GM12892 (cell line): Measurements from ENCODE around the gene HOOK2.

Experiments used
- DNase-seq: peaks from one replicate; pipeline ENCODE4 v3.0.0; 2011; ENCODE audit not compliant: insufficient read length
- FAIRE-seq: peaks from 2 replicates; lab custom pipeline; 2011; peaks lifted over from hg19 to GRCh38; lab: Jason Lieb, UNC
- POLR2A ChIP-seq: IDR thresholded peaks from 2 replicates; pipeline ENCODE4 v1.6.1; 2011; ENCODE audit warnings: low read depth, low read length, control low read depth
- POLR2AphosphoS5 ChIP-seq: IDR thresholded peaks from 2 replicates; pipeline ENCODE4 v1.6.1; 2011; ENCODE audit warnings: low read depth, low read length, control low read depth
- TAF1 ChIP-seq: IDR thresholded peaks from 2 replicates; pipeline ENCODE4 v1.6.1; 2011; ENCODE audit warnings: low read depth, mild to moderate bottlenecking, control low read depth, low read length, borderline replicate concordance

The HOOK2 gene

GRCh38 chr19:12777217-12778016 lies 2.1 kb upstream of the HOOK2 start:
- peak; percentile 80 for DNase-seq

GRCh38 chr19:12773571-12773970 lies 1.8 kb downstream of the HOOK2 start:
- FAIRE-seq, result no peak
- no peak for DNase-seq
- TF ChIP-seq TAF1 (no peak), POLR2A (no peak), POLR2AphosphoS5 (no peak)

More at GRCh38 chr19:12777217-12778016, 2.1 kb upstream of the HOOK2 start:
- no peak for TF ChIP-seq POLR2AphosphoS5
- TF ChIP-seq TAF1, result no peak
- no peak for TF ChIP-seq POLR2A
- peak; percentile 69 for FAIRE-seq

GRCh38 chr19:12772323-12772722 lies 3.0 kb downstream of the HOOK2 start:
- TF ChIP-seq POLR2A, result no peak
- TF ChIP-seq TAF1, result no peak
- TF ChIP-seq POLR2AphosphoS5, result no peak
- DNase-seq (no peak), FAIRE-seq (no peak)

GRCh38 chr19:12770922-12771321 lies 4.4 kb downstream of the HOOK2 start:
- TF ChIP-seq TAF1 (no peak), POLR2AphosphoS5 (no peak), POLR2A (no peak)
- no peak for DNase-seq
- no peak for FAIRE-seq

GRCh38 chr19:12769689-12770088 lies 5.7 kb downstream of the HOOK2 start:
- TF ChIP-seq POLR2A (no peak), POLR2AphosphoS5 (no peak), TAF1 (no peak)
- no peak for FAIRE-seq

GRCh38 chr19:12767666-12768065 lies 7.7 kb downstream of the HOOK2 start:
- DNase-seq (no peak), FAIRE-seq (no peak)
- no peak for TF ChIP-seq TAF1
- TF ChIP-seq POLR2AphosphoS5, result no peak
- no peak for TF ChIP-seq POLR2A

More at GRCh38 chr19:12769689-12770088, 5.7 kb downstream of the HOOK2 start:
- no peak for DNase-seq

GRCh38 chr19:12767150-12767549 lies 8.2 kb downstream of the HOOK2 start:
- TF ChIP-seq POLR2A (no peak), POLR2AphosphoS5 (no peak), TAF1 (no peak)
- DNase-seq (no peak), FAIRE-seq (no peak)

- no peak for TF ChIP-seq POLR2A
- TF ChIP-seq POLR2AphosphoS5, result no peak
- TF ChIP-seq TAF1, result no peak
- peak; percentile 90 for DNase-seq
- peak; percentile 95 for FAIRE-seq
Observed at GRCh38 chr19:12766051-12766521, 9.3 kb downstream of the HOOK2 start.

GRCh38 chr19:12764698-12765097 lies 10.7 kb downstream of the HOOK2 start:
- DNase-seq (no peak), FAIRE-seq (no peak)
- no peak for TF ChIP-seq TAF1
- no peak for TF ChIP-seq POLR2AphosphoS5

GRCh38 chr19:12763100-12763499 lies 12.3 kb downstream of the HOOK2 start:
- DNase-seq, result no peak
- no peak for TF ChIP-seq POLR2AphosphoS5
- TF ChIP-seq TAF1, result no peak
- TF ChIP-seq POLR2A, result no peak
- FAIRE-seq, result no peak

GRCh38 chr19:12759686-12760085 lies 15.7 kb downstream of the HOOK2 start:
- no peak for FAIRE-seq

GRCh38 chr19:12757544-12758274 lies 17.6 kb downstream of the HOOK2 start:
- TF ChIP-seq TAF1 (no peak), POLR2A (no peak), POLR2AphosphoS5 (no peak)
- peak; percentile 64 for FAIRE-seq
- DNase-seq, result peak; percentile 83

More at GRCh38 chr19:12759686-12760085, 15.7 kb downstream of the HOOK2 start:
- no peak for DNase-seq
- no peak for TF ChIP-seq POLR2AphosphoS5
